ENCODE data around the gene RSPO3.

The RSPO3 gene

GRCh38 chr6:127111526-127111925, 6.9 kb upstream of the RSPO3 start:
- DNase-seq (ENCODE audit: low read depth in 2 of 3, low spot score in 2 of 3) = no peak

GRCh38 chr6:127114214-127114760, 4.2 kb upstream of the RSPO3 start:
- no peak for DNase-seq (ENCODE audit: low read depth in 2 of 3, low spot score in 2 of 3)

GRCh38 chr6:127115084-127115655, 3.3 kb upstream of the RSPO3 start:
- no peak for DNase-seq (ENCODE audit: low read depth in 2 of 3, low spot score in 2 of 3)

- no peak for DNase-seq (ENCODE audit: low read depth in 2 of 3, low spot score in 2 of 3)
These were observed 2.7 kb upstream of the RSPO3 start for GRCh38 chr6:127115746-127116145.

- DNase-seq (ENCODE audit: low read depth in 2 of 3, low spot score in 2 of 3) = no peak
These were observed 533 bp upstream of the RSPO3 start for GRCh38 chr6:127117979-127118297.

GRCh38 chr6:127119102-127120022, 891 bp downstream of the RSPO3 start:
- peak in 1 of 3 experiments; percentile 14 for DNase-seq (ENCODE audit: low read depth in 2 of 3, low spot score in 2 of 3)

GRCh38 chr6:127120023-127120786, 1.7 kb downstream of the RSPO3 start:
- no peak for DNase-seq (ENCODE audit: low read depth in 2 of 3, low spot score in 2 of 3)

GRCh38 chr6:127120787-127121636, 2.5 kb downstream of the RSPO3 start:
- DNase-seq (ENCODE audit: low read depth in 2 of 3, low spot score in 2 of 3) = peak in 2 of 3 experiments; percentile 26 to 40

GRCh38 chr6:127121637-127121960, 3.1 kb downstream of the RSPO3 start:
- DNase-seq (ENCODE audit: low read depth in 2 of 3, low spot score in 2 of 3) = no peak

GRCh38 chr6:127124172-127124571, 5.7 kb downstream of the RSPO3 start:
- DNase-seq (ENCODE audit: low read depth in 2 of 3, low spot score in 2 of 3) = no peak

GRCh38 chr6:127124680-127125079, 6.2 kb downstream of the RSPO3 start:
- no peak for DNase-seq (ENCODE audit: low read depth in 2 of 3, low spot score in 2 of 3)

- no peak for DNase-seq (ENCODE audit: low read depth in 2 of 3, low spot score in 2 of 3)
These were observed 9.6 kb downstream of the RSPO3 start for GRCh38 chr6:127128066-127128465.

GRCh38 chr6:127129251-127129650, 10.8 kb downstream of the RSPO3 start:
- DNase-seq (ENCODE audit: low read depth in 2 of 3, low spot score in 2 of 3) = no peak

GRCh38 chr6:127131275-127131674, 12.8 kb downstream of the RSPO3 start:
- no peak for DNase-seq (ENCODE audit: low read depth in 2 of 3, low spot score in 2 of 3)

GRCh38 chr6:127131772-127132376, 13.4 kb downstream of the RSPO3 start:
- DNase-seq (ENCODE audit: low read depth in 2 of 3, low spot score in 2 of 3) = no peak

GRCh38 chr6:127134136-127134535, 15.7 kb downstream of the RSPO3 start:
- DNase-seq (ENCODE audit: low read depth in 2 of 3, low spot score in 2 of 3) = no peak

GRCh38 chr6:127136786-127137185, 18.3 kb downstream of the RSPO3 start:
- DNase-seq (ENCODE audit: low read depth in 2 of 3, low spot score in 2 of 3) = no peak

- DNase-seq (ENCODE audit: low read depth in 2 of 3, low spot score in 2 of 3) = no peak
These were observed 28.5 kb downstream of the RSPO3 start for GRCh38 chr6:127146932-127147331.

- DNase-seq (ENCODE audit: low read depth in 2 of 3, low spot score in 2 of 3) = no peak
These were observed 29.1 kb downstream of the RSPO3 start for GRCh38 chr6:127147534-127147933.

- no peak for DNase-seq (ENCODE audit: low read depth in 2 of 3, low spot score in 2 of 3)
These were observed 30.0 kb downstream of the RSPO3 start for GRCh38 chr6:127148511-127148910.

Measured in activated CD8-positive, alpha-beta memory T cell treated with anti-CD3 and anti-CD28 coated beads for 48 hours (primary cell).